GM21737 (cell line): ENCODE data around the gene METTL6.
"Not testable (repeated sequence)": the region's sequence is repeated elsewhere in the genome, so short reads cannot be mapped to it uniquely, and the experiment has no call there.

Source experiments
- ATAC-seq: cut with Tn5 transposase; IDR thresholded peaks from one replicate; pipeline ENCODE4 v1.9.1; 2021; ENCODE audit warnings: mild to moderate bottlenecking, moderate library complexity; ENCODE audit not compliant: unreplicated experiment

The METTL6 gene, protein sequence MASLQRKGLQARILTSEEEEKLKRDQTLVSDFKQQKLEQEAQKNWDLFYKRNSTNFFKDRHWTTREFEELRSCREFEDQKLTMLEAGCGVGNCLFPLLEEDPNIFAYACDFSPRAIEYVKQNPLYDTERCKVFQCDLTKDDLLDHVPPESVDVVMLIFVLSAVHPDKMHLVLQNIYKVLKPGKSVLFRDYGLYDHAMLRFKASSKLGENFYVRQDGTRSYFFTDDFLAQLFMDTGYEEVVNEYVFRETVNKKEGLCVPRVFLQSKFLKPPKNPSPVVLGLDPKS

GRCh38 chr3:15427182-15427880, at the start of gene METTL6, which contains the start of gene EAF1:
Gene METTL6, minus strand, starts transcription at chr3:15427544. Its CDS starts 1,033 bp downstream, at chr3:15426511.
Gene EAF1, plus strand, starts transcription at chr3:15427598. Its CDS starts 182 bp downstream, at chr3:15427780.
- ATAC-seq, result peak; percentile 90

GRCh38 chr3:15476378-15476777, 49.0 kb upstream of the METTL6 start:
- no peak for ATAC-seq

- ATAC-seq, result no peak
Observed at GRCh38 chr3:15475161-15475560, 47.8 kb upstream of the METTL6 start.

DNA sequence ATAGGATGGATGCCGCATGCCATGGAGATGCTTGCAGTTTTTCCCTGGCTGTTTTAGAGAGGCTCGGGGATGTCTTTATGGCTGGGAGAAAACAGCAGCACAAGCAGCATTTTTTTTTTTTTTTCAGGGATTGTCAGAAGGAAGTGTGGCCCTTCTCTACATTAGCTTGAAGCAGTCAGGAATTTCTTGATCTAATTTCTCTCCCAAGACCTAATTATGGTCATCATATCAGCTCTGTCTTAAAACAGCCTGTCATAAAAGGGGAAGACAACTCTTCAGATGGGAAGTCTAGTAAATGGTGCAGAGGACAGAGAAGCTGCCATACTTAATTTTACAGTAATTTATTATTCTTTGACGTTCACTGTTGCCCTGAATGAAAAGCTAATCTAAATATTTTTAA, 44.5 kb upstream of the METTL6 start:
- ATAC-seq, result no peak

DNA sequence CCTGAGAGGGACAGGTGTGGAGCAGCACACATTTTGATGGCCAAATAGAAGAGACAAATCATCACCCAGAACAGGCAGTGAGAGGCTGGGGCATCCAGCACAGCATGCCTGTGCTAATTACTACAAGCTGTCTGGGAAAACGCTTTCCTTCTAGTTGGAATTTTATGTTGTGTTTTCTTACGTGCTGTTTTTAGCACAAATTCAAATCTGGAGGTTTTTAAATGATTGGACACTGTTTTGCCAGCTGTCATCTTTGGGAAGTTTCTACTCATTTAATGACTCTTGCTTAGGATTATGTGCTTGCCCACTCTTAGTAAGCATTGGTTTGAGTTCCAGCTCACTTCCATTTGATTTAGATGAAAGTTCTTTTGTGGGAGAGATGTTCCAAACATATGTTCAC, 43.5 kb upstream of the METTL6 start:
- no peak for ATAC-seq

- no peak for ATAC-seq
Observed at GRCh38 chr3:15470261-15470660, 42.9 kb upstream of the METTL6 start.

DNA sequence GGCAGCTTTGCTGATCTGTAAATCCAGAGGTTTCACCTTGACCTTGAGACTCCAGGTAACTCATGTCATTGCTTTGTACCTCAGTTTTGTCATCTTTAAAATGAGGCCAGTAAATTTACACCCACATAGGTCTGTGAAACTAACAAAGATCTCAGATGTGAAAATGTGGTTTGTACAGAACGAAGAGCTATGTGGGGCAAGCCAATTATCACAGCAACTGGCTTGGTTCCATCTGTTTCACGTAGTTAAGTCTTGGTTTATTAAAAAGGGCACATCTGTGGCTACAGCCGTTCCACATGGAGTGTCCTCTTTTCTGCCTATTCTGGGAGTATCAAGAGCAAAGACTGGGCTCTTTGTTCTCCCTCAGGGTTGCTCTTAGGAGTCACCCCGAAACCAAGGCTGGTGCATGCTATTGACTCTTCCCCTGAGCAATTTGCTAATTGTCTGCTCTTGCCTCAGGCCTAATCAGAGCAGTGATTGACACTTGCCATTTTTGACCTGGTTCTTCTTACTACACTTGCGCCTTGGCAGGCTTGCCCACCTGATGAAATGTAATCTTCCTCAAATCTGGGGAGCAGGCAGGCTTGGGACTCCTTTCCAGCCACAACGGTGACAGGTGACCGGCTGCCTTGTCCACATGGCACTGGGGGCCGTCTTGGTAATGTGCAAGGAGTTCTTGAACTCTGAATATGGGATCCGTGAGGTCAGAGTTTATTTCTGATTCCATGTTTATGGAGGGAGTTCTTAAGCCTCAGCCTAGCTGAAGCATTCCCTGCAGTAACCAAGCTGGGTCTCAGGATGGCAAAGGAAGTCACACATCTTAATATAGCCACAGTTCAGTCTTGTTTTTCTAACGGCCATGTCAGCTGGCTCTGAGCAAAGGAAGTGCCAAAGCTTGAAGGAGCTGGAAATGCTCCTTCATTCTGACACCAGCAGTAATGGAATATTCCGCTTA, 40.2 kb upstream of the METTL6 start:
- ATAC-seq, result no peak

GRCh38 chr3:15465876-15466585, 38.7 kb upstream of the METTL6 start:
- ATAC-seq, result no peak

- ATAC-seq, result no peak
Observed at GRCh38 chr3:15462451-15462850, 35.1 kb upstream of the METTL6 start.

GRCh38 chr3:15460891-15461531, 33.7 kb upstream of the METTL6 start:
- ATAC-seq, result no peak

- ATAC-seq, result no peak
Observed at GRCh38 chr3:15458212-15458780, 31.0 kb upstream of the METTL6 start.

DNA sequence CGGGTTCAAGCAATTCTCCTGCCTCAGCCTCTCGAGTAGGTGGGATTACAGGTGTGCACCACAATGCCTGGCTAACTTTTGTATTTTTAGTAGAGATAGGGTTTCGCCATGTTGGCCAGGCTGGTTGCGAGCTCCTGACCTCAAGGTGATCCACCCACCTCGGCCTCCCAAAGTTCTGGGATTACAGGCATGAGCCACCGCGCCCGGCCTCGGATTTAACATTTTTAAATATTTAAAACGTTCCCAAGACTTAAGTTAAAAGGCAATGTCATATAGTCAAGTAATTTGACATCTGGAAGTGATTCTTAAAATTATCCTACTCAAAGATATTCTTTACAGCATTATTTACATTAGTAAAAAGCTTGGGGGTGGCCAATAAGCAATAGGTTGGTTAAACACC, 29.6 kb upstream of the METTL6 start:
- not testable (repeated sequence) for ATAC-seq

GRCh38 chr3:15456321-15456720, 29.0 kb upstream of the METTL6 start:
- no peak for ATAC-seq

GRCh38 chr3:15455756-15456155, 28.4 kb upstream of the METTL6 start:
- no peak for ATAC-seq

- no peak for ATAC-seq
Observed at GRCh38 chr3:15454965-15455364, 27.6 kb upstream of the METTL6 start.

DNA sequence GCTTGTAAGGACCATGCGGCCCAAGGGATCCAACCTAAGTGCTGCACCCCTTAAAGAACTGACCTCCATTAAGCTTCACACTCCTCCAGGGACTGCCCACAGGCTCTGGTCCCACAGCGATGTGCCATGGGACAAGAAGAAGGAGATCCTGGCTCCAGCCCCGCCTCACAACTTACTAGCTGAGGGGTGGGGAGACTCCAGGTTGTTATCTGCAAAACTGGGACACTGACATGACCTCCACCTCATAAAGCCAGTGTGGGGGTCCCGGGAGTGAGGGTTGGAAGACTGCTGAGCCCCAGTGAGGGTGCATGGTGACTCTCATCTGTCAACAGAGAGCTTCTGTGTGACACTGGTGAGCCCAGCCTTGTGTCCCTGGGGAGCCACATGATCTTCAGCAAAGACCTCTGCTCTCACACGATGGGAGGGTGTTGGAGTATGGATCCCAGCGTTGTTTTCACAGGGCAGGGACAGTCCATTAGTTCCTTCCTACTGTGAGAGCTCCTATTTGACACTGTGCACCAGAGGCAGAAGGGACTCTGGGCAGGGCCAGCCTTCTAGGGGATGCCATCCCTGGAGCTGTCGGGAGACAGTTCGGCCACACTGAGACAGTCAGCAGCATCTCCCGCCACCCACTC, 26.8 kb upstream of the METTL6 start:
- ATAC-seq, result no peak

DNA sequence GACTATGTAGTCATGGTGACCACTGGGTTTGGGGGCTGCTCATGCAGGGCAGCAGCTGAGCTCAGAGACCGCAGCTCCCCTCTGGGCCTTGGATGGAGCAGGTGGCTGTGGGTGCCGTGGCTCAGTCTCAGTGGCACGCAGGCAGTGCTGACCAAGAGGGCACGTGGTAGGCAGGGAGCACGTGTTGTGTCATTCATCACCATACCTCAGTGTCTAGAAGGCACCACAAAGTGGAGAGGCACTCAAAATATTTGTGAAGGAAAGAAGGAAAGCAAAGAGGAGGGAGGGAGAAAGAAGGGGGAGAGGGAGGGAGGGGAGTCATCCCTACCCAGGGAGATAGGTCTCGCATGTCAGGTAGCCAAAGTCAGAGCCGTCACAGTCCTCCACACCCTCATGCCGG, 26.2 kb upstream of the METTL6 start:
- no peak for ATAC-seq

GRCh38 chr3:15452961-15453360, 25.6 kb upstream of the METTL6 start:
- no peak for ATAC-seq

DNA sequence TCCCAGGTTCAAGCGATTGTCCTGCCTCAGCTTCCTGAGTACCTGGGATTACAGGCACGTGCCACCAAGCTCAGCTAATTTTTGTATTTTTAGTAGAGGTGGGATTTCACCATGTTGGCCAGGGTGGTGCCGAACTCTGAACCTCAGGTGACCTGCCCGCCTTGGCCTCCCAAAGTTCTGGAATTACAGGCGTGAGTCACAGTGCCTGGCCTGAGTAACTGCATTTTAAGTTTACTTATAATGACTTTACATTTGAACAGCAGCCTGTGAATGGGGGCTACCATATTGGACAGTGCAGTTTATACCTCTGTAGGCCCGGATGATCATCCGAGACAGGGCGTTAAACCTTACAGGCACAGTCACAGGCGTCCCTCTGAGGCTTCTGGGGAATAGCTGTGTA, 24.8 kb upstream of the METTL6 start:
- ATAC-seq, result no peak
